HEK293 (cell line): Measurements from ENCODE around the gene IGSF9B.
A peak's percentile ranks its signal among the peaks of the same experiment; 100 is the strongest.

ENCODE experiments used
- CTCF ChIA-PET: fragments of 350-600 bp; formaldehyde crosslinking; extraction: SDS; loops from one replicate; lab custom pipeline; 2021; ENCODE audit warnings: antibody characterized with exemption; lab: Yijun Ruan, JAX
- POLR2A ChIA-PET: fragments of 300-600 bp; formaldehyde crosslinking; extraction: SDS; loops from one replicate; lab custom pipeline; 2020; ENCODE audit warnings: antibody characterized with exemption, inconsistent platforms; lab: Yijun Ruan, JAX
- H3K27ac ChIP-seq: fragments of 200-500 bp; sonication (Bioruptor generic); 2 replicates; pipeline ENCODE4 v1.5.1; 2014; ENCODE audit warnings: low read depth, low read length, control low read depth, inconsistent platforms; ENCODE audit errors: extremely low read depth
- H3K36me3 ChIP-seq, 2 experiments: fragments of 200-500 bp in 1 of 2; sonication (Bioruptor generic) in 1 of 2; 1 replicate in 1 of 2; 2 replicates in 1 of 2; pipeline ENCODE4 v1.5.1; 2014 to 2017; ENCODE audit warnings: inconsistent platforms in 2 of 2, low read length in 2 of 2; ENCODE audit not compliant: control insufficient read depth in 2 of 2, insufficient read depth in 1 of 2
- H3K4me1 ChIP-seq: fragments of 200-500 bp; sonication (Bioruptor generic); 2 replicates; pipeline ENCODE4 v1.5.1; 2014; ENCODE audit warnings: mild to moderate bottlenecking, low read length, inconsistent platforms; ENCODE audit not compliant: control insufficient read depth, insufficient read depth
- H3K4me3 ChIP-seq: 2 replicates; pipeline ENCODE4 v1.5.1; 2011; ENCODE audit warnings: low read depth, mild to moderate bottlenecking, control low read depth, low read length, moderate library complexity
- H3K9me3 ChIP-seq: fragments of 200-500 bp; sonication (Bioruptor generic); 2 replicates; pipeline ENCODE4 v1.5.1; 2014; ENCODE audit warnings: low read depth, low read length, inconsistent platforms; ENCODE audit not compliant: control insufficient read depth, insufficient read depth
- FEZF1 ChIP-seq: fragments of 450-650 bp; formaldehyde crosslinking; IDR thresholded peaks from 2 replicates; pipeline ENCODE4 v1.5.1; 2016; ENCODE audit warnings: missing biosample characterization, missing genetic modification characterization
- KLF9 ChIP-seq: fragments of 450-650 bp; formaldehyde crosslinking; IDR thresholded peaks from 2 replicates; pipeline ENCODE4 v1.5.1; 2016; ENCODE audit warnings: missing biosample characterization, missing genetic modification characterization, low read depth
- OSR2 ChIP-seq: fragments of 450-650 bp; formaldehyde crosslinking; IDR thresholded peaks from 2 replicates; pipeline ENCODE4 v1.5.1; 2016; ENCODE audit warnings: missing biosample characterization, missing genetic modification characterization
- SETDB1 ChIP-seq: IDR thresholded peaks from one replicate; pipeline ENCODE4 v1.6.1; 2017; ENCODE audit warnings: mild to moderate bottlenecking, low read length, moderate library complexity, mixed read lengths; ENCODE audit not compliant: insufficient read length
- TRIM28 ChIP-seq: IDR thresholded peaks from 2 replicates; pipeline ENCODE4 v1.6.1; 2011; ENCODE audit warnings: low read length, control low read depth, borderline replicate concordance
- ZIC2 ChIP-seq: fragments of 450-650 bp; formaldehyde crosslinking; IDR thresholded peaks from 2 replicates; pipeline ENCODE4 v1.5.1; 2016; ENCODE audit warnings: missing biosample characterization, missing genetic modification characterization
- ZNF121 ChIP-seq: fragments of 450-650 bp; formaldehyde crosslinking; IDR thresholded peaks from 2 replicates; pipeline ENCODE4 v1.5.1; 2016; ENCODE audit warnings: missing biosample characterization, missing genetic modification characterization
- ZNF366 ChIP-seq: fragments of 450-650 bp; formaldehyde crosslinking; conservative IDR thresholded peaks from 2 replicates; pipeline ENCODE4 v1.5.1; 2016; ENCODE audit warnings: missing biosample characterization, missing genetic modification characterization
- ZNF416 ChIP-seq: fragments of 450-650 bp; formaldehyde crosslinking; IDR thresholded peaks from 2 replicates; pipeline ENCODE4 v1.5.1; 2016; ENCODE audit warnings: missing biosample characterization, missing genetic modification characterization
- ZNF473 ChIP-seq: fragments of 450-650 bp; formaldehyde crosslinking; IDR thresholded peaks from 2 replicates; pipeline ENCODE4 v1.5.1; 2017; ENCODE audit warnings: missing biosample characterization, missing genetic modification characterization
- ZNF510 ChIP-seq: fragments of 450-650 bp; formaldehyde crosslinking; IDR thresholded peaks from 2 replicates; pipeline ENCODE4 v1.5.1; 2018; ENCODE audit warnings: mild to moderate bottlenecking, missing genetic modification characterization, missing biosample characterization; ENCODE audit not compliant: insufficient replicate concordance
- ZNF530 ChIP-seq: fragments of 450-650 bp; formaldehyde crosslinking; IDR thresholded peaks from 2 replicates; pipeline ENCODE4 v1.5.1; 2016; ENCODE audit warnings: low read depth, missing biosample characterization, missing genetic modification characterization
- ZNF610 ChIP-seq: fragments of 450-650 bp; formaldehyde crosslinking; IDR thresholded peaks from 2 replicates; pipeline ENCODE4 v1.5.1; 2016; ENCODE audit warnings: missing biosample characterization, missing genetic modification characterization, borderline replicate concordance
- ZNF768 ChIP-seq: fragments of 450-650 bp; formaldehyde crosslinking; IDR thresholded peaks from 2 replicates; pipeline ENCODE4 v1.5.1; 2018; ENCODE audit warnings: missing biosample characterization, mild to moderate bottlenecking, missing genetic modification characterization
- ZNF785 ChIP-seq: fragments of 450-650 bp; formaldehyde crosslinking; IDR thresholded peaks from 2 replicates; pipeline ENCODE4 v1.5.1; 2016; ENCODE audit warnings: missing biosample characterization, missing genetic modification characterization
- ZXDB ChIP-seq: fragments of 450-650 bp; formaldehyde crosslinking; IDR thresholded peaks from 2 replicates; pipeline ENCODE4 v1.5.1; 2016; ENCODE audit warnings: missing biosample characterization, missing genetic modification characterization
- TF ChIP-seq, protein P1 (sequence below): fragments of 450-650 bp; formaldehyde crosslinking; IDR thresholded peaks from 2 replicates; pipeline ENCODE4 v1.5.1; 2016; ENCODE audit warnings: missing biosample characterization, missing genetic modification characterization, borderline replicate concordance

The IGSF9B gene

DNA sequence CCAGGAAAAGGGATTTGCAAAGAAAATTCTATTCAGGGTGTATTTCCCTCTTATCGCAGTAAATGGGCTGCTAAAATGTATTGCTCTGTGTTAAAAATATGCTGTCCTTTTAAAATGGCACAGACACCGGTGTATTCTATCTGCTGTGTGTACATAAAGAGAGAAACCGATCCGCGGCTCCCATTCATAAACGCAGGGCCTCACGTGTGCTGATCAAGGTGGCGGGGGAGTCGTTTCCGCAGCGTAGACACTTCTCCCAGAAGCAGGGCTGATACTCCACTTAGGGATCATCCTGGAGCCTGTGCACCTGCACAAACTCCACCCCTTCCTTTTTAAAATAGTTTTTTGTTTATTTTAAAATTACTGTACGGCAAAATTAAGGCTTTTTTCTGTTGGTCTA lies 26.1 kb upstream of the IGSF9B start (continued):
- TF ChIP-seq ZNF416 (tag by site-specific recombination) (no peak), ZXDB (no peak), ZNF473 (tag by site-specific recombination) (no peak), ZNF366 (no peak), KLF9 (no peak), ZNF510 (tag by site-specific recombination) (no peak), FEZF1 (tag by site-specific recombination) (no peak), TRIM28 (no peak), ZIC2 (tag by site-specific recombination) (no peak)

DNA sequence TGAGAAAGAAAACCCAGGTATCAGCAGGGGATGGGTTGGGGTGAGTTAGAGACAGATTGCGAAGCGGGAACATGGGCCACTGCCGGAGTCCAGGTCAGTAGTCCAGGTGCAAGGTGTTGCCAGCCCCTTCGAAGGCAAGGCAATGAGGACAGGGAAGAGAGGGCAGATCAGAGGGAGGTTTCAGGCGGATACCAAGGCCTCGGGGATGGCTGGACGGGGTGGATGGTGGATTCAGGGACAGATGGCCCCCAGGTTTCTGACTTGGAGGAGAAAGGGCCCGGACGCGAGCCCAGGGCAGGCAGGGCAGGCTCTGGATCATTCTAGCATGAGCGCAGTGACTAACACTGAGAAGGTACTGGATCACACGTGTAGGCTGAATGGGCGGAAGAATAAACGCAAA lies 25.4 kb upstream of the IGSF9B start:
- H3K4me1 ChIP-seq, result no peaks in the 10 kb centered on the region
- CTCF ChIA-PET, result interaction anchor here (0.5 kb wide), 1 partner anchor 52 kb away, joined by 3 read pairs; no protein-coding TSS in a partner anchor
- no peak overlapping the region for H3K4me3 ChIP-seq
- TF ChIP-seq ZNF121 (tag by site-specific recombination), result no peak
- no peak for TF ChIP-seq SETDB1
- no peak for TF ChIP-seq OSR2 (tag by site-specific recombination)
- TF ChIP-seq ZNF768 (tag by site-specific recombination), result no peak
- no peak for TF ChIP-seq ZNF610 (tag by site-specific recombination)
- no peak overlapping the region for H3K27ac ChIP-seq
- H3K9me3 ChIP-seq, result no peaks in the 10 kb centered on the region
- H3K36me3 ChIP-seq, result no peaks in the 10 kb centered on the region
- POLR2A ChIA-PET, result no interaction called here

DNA sequence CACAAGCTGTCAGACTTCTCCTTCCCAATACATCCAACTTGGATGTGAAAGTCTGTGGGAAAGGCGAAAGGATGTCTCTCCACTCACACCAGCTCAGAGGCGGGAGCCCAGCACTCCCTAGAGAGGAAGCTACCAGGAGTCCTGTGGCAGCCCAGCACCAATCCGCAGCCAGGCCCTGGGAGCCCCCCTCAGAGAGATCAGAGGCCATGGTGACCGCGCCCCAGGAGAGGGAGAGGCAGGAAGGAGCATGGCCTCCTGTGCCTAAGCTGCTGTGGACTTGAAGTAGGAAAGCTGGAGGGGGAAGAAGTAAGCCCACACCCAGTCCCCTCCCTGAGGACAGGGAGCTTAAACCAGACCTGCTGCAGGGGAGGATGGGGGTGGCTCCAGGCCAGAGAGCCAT lies 24.4 kb upstream of the IGSF9B start:
- H3K4me3 ChIP-seq, result no peak overlapping the region
- ChIA-PET POLR2A (no interaction called here), CTCF (interaction anchor here (1.1 kb wide), 1 partner anchor 49 kb away, joined by 4 read pairs; no protein-coding TSS in a partner anchor)
- no peaks in the 10 kb centered on the region for H3K9me3 ChIP-seq
- H3K4me1 ChIP-seq, result no peaks in the 10 kb centered on the region
- H3K36me3 ChIP-seq, result no peaks in the 10 kb centered on the region
- H3K27ac ChIP-seq, result no peak overlapping the region
- TF ChIP-seq ZNF530, result 0 out of 2 replicates have a peak, but pooled peaks have one; percentile 37
- TF ChIP-seq, protein P1, sequence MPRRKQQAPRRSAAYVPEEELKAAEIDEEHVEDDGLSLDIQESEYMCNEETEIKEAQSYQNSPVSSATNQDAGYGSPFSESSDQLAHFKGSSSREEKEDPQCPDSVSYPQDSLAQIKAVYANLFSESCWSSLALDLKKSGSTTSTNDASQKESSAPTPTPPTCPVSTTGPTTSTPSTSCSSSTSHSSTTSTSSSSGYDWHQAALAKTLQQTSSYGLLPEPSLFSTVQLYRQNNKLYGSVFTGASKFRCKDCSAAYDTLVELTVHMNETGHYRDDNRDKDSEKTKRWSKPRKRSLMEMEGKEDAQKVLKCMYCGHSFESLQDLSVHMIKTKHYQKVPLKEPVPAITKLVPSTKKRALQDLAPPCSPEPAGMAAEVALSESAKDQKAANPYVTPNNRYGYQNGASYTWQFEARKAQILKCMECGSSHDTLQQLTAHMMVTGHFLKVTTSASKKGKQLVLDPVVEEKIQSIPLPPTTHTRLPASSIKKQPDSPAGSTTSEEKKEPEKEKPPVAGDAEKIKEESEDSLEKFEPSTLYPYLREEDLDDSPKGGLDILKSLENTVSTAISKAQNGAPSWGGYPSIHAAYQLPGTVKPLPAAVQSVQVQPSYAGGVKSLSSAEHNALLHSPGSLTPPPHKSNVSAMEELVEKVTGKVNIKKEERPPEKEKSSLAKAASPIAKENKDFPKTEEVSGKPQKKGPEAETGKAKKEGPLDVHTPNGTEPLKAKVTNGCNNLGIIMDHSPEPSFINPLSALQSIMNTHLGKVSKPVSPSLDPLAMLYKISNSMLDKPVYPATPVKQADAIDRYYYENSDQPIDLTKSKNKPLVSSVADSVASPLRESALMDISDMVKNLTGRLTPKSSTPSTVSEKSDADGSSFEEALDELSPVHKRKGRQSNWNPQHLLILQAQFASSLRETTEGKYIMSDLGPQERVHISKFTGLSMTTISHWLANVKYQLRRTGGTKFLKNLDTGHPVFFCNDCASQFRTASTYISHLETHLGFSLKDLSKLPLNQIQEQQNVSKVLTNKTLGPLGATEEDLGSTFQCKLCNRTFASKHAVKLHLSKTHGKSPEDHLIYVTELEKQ, result no peak

DNA sequence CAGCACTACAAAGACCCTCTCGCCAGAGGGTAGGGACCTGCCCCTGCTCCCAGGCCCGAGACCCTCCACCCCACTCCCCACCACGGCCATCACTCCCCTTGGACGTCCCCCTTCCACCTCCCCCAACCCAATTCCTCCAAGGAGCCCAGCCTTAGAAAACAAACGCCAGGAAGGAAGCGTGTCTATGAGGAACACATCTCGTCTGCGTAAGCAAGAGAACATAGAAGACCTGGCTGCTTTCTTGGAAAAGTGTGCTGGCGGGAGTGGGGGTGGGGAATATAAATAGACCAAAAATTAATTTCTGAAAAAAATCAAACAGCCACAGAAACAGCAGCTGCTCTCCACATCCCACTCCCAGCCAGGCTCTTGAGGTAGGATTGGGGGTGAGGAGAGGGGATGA lies 23.9 kb upstream of the IGSF9B start:
- CTCF ChIA-PET, result interaction anchor here (1.1 kb wide), 1 partner anchor 50 kb away, joined by 4 read pairs; no protein-coding TSS in a partner anchor
- POLR2A ChIA-PET, result no interaction called here
- no peaks in the 10 kb centered on the region for H3K4me1 ChIP-seq
- no peak overlapping the region for H3K27ac ChIP-seq
- no peak overlapping the region for H3K4me3 ChIP-seq
- TF ChIP-seq ZNF785 (tag by site-specific recombination), result no peak
- H3K9me3 ChIP-seq, result no peaks in the 10 kb centered on the region
- H3K36me3 ChIP-seq, result no peaks in the 10 kb centered on the region
